CD4-positive, alpha-beta T cell treated with Interleukin-17A for 1 hour (primary cell): ENCODE measurements around the gene PLEKHA6.

ENCODE experiments used
- DNase-seq: peaks from one replicate; pipeline ENCODE4 v3.0.0-alpha.2; 2020

PLEKHA6 gene

GRCh38 chr1:204203206-204203767, 156.4 kb downstream of the PLEKHA6 start:
- DNase-seq = no peak

- DNase-seq = no peak
These were observed 157.2 kb downstream of the PLEKHA6 start for GRCh38 chr1:204202481-204202880.

GRCh38 chr1:204201348-204202040, 158.2 kb downstream of the PLEKHA6 start:
- no peak for DNase-seq

- no peak for DNase-seq
These were observed 160.2 kb downstream of the PLEKHA6 start for GRCh38 chr1:204199579-204199978.

GRCh38 chr1:204198348-204199340, 161.1 kb downstream of the PLEKHA6 start:
- DNase-seq = no peak

- DNase-seq = no peak
These were observed 162.7 kb downstream of the PLEKHA6 start for GRCh38 chr1:204197068-204197467.

- DNase-seq = no peak
These were observed 163.5 kb downstream of the PLEKHA6 start, which contains the start of gene KISS1 for GRCh38 chr1:204196068-204196795. TSS of gene KISS1 (minus strand) at chr1:204196491. CDS start at chr1:204192876, 3,615 bp downstream.

- no peak for DNase-seq
These were observed 165.0 kb downstream of the PLEKHA6 start for GRCh38 chr1:204194771-204195170.

- no peak for DNase-seq
These were observed 165.6 kb downstream of the PLEKHA6 start for GRCh38 chr1:204194080-204194479.

- DNase-seq = no peak
These were observed 167.0 kb downstream of the PLEKHA6 start for GRCh38 chr1:204192589-204193352.

GRCh38 chr1:204192046-204192445, 167.7 kb downstream of the PLEKHA6 start:
- no peak for DNase-seq

- DNase-seq = no peak
These were observed 168.3 kb downstream of the PLEKHA6 start for GRCh38 chr1:204191456-204191855.

- DNase-seq = no peak
These were observed 169.2 kb downstream of the PLEKHA6 start for GRCh38 chr1:204190212-204191211.

GRCh38 chr1:204188959-204189639, 170.6 kb downstream of the PLEKHA6 start:
- DNase-seq = no peak

- no peak for DNase-seq
These were observed 173.1 kb downstream of the PLEKHA6 start for GRCh38 chr1:204186597-204186996.

- no peak for DNase-seq
These were observed 178.6 kb downstream of the PLEKHA6 start for GRCh38 chr1:204181116-204181515.

GRCh38 chr1:204180133-204180532, 179.6 kb downstream of the PLEKHA6 start:
- no peak for DNase-seq

GRCh38 chr1:204178487-204179281, 181.0 kb downstream of the PLEKHA6 start:
- no peak for DNase-seq

- DNase-seq = no peak
These were observed 182.6 kb downstream of the PLEKHA6 start for GRCh38 chr1:204177133-204177532.
